ENCODE measurements around the gene SH3BGRL2.

GRCh38 chr6:79636673-79637072 is 5.5 kb downstream of the SH3BGRL2 start:
- TF ChIP-seq POLR2A (IDR thresholded peaks at IDR 0.05) (no peak), CTCF (IDR thresholded peaks at IDR 0.05) (no peak)

All from gastroesophageal sphincter (tissue), 3 donors.